Gastrocnemius medialis (tissue), 4 donors: Measurements from ENCODE around the gene NKX1-1. TPM values are rescaled to one million over a fixed set of nuclear protein-coding genes. Genes with fewer than 3 reads are reported as not detected.

Source experiments
- ATAC-seq, 2 donors: fragments of 150-250 bp; one replicate each; pipeline ENCODE4 v1.9.1; 2016
- DNase-seq, 2 donors: peaks; one replicate each; pipeline ENCODE4 v3.0.0-alpha.2; 2019
- H3K27ac ChIP-seq, 4 donors: fragments of 200-600 bp; sonication (generic); 1 replicate in 1 of 4; 2 replicates in 3 of 4; pipeline ENCODE4 v1.5.1; 2016 to 2018; ENCODE audit warnings: mild to moderate bottlenecking in 2 of 4, moderate library complexity in 1 of 4
- H3K27me3 ChIP-seq, 3 donors: fragments of 200-600 bp; sonication (generic) in 2 of 3; 1 replicate in 1 of 3; 2 replicates in 2 of 3; pipeline versions ENCODE4 v1.5.1 to v1.6.0; 2016 to 2019; ENCODE audit warnings: mild to moderate bottlenecking in 1 of 3, moderate library complexity in 1 of 3
- H3K36me3 ChIP-seq, 2 donors: fragments of 200-600 bp; sonication (generic) in 1 of 2; one replicate each; pipeline ENCODE4 v1.5.1; 2017 to 2018
- H3K4me1 ChIP-seq, 2 donors: fragments of 200-600 bp; sonication (generic) in 1 of 2; one replicate each; pipeline ENCODE4 v1.5.1; 2016 to 2017; ENCODE audit warnings: mild to moderate bottlenecking in 2 of 2
- H3K4me3 ChIP-seq, 4 donors: fragments of 200-600 bp; sonication (generic) in 3 of 4; 1 replicate in 1 of 4; 2 replicates in 3 of 4; pipeline ENCODE4 v1.5.1; 2016 to 2019; ENCODE audit warnings: mild to moderate bottlenecking in 2 of 4
- H3K9me3 ChIP-seq, 3 donors: fragments of 200-600 bp; sonication (generic) in 2 of 3; 1 replicate in 1 of 3; 2 replicates in 2 of 3; pipeline ENCODE4 v1.5.1; 2016 to 2019
- CTCF ChIP-seq, 5 experiments: fragments of 450-650 bp in 3 of 5; fragments of 200-600 bp in 2 of 5; sonication (generic) in 2 of 5; IDR thresholded peaks in 4 of 5; conservative IDR thresholded peaks in 1 of 5; 1 replicate in 4 of 5; 2 replicates in 1 of 5; pipeline ENCODE4 v1.5.1; 2016 to 2019; ENCODE audit warnings: antibody characterized with exemption in 5 of 5, mild to moderate bottlenecking in 3 of 5, moderate library complexity in 3 of 5
- POLR2A ChIP-seq, 2 donors: fragments of 450-650 bp; IDR thresholded peaks; one replicate each; pipeline ENCODE4 v1.6.1; 2017; ENCODE audit warnings: antibody characterized with exemption in 2 of 2, mild to moderate bottlenecking in 2 of 2, moderate library complexity in 2 of 2
- in situ Hi-C, 4 donors: fragments of 200-750 bp; cut with MboI; loops; one replicate each; pipeline versions ENCODE4 v1.15.0 to v1.8.0; 2017; ENCODE audit warnings: low sequenced_read_pairs in 4 of 4
- intact Hi-C: fragments of 100-400 bp; cut with DNase I; formaldehyde crosslinking; loops from one replicate; pipeline ENCODE4 v1.15.1; 2023; ENCODE audit warnings: low total_unique reads
- total RNA-seq, 4 donors: library from RNA; depleted of rRNA; stranded (reverse); fragments of >200 nt; gene quantifications; one replicate each; pipeline versions ENCODE4 v1.1.0 to v1.2.3, GENCODE V29; 2016

Gene NKX1-1
- total RNA-seq, 4 donors from 2014 or later = not detected

- Histone ChIP-seq H3K4me1 (no peaks in the 10 kb centered on the region), H3K36me3 (no peaks in the 10 kb centered on the region), H3K27ac (no peak overlapping the region), H3K4me3 (no peak overlapping the region), H3K27me3 (peaks cover 81 to 93% (median 89%) of the 10 kb centered on the region in 3 donors), H3K9me3 (no peaks in the 10 kb centered on the region)
- intact Hi-C loops = no loop called here
- DNase-seq = no peak
- in situ Hi-C loops = no loop called here
- no peak for ATAC-seq
- no peak for TF ChIP-seq POLR2A (IDR thresholded peaks at IDR 0.05)
- no peak for TF ChIP-seq CTCF (IDR thresholded peaks at IDR 0.05 in 4 of 5, conservative IDR thresholded peaks at IDR 0.05 in 1 of 5)
Observed at GRCh38 chr4:1411436-1412375, 5.5 kb upstream of the NKX1-1 start.

- ATAC-seq = no peak
- Histone ChIP-seq H3K27ac (no peak overlapping the region), H3K4me1 (no peaks in the 10 kb centered on the region), H3K4me3 (no peak overlapping the region), H3K9me3 (no peaks in the 10 kb centered on the region), H3K27me3 (peaks cover 78 to 87% (median 84%) of the 10 kb centered on the region in 3 donors), H3K36me3 (no peaks in the 10 kb centered on the region)
- intact Hi-C loops (no loop called here), in situ Hi-C loops (no loop called here)
- no peak for DNase-seq
- no peak for TF ChIP-seq POLR2A (IDR thresholded peaks at IDR 0.05)
Observed at GRCh38 chr4:1410491-1411325, 4.5 kb upstream of the NKX1-1 start.

- ATAC-seq (no peak), DNase-seq (no peak)
- no peak overlapping the region for H3K4me3 ChIP-seq
- peaks cover 79 to 87% (median 84%) of the 10 kb centered on the region in 3 donors for H3K27me3 ChIP-seq
- H3K36me3 ChIP-seq = no peaks in the 10 kb centered on the region
- no peak overlapping the region for H3K27ac ChIP-seq
- no peak for TF ChIP-seq CTCF (IDR thresholded peaks at IDR 0.05 in 4 of 5, conservative IDR thresholded peaks at IDR 0.05 in 1 of 5)
- TF ChIP-seq POLR2A (IDR thresholded peaks at IDR 0.05) = no peak
- in situ Hi-C loops (no loop called here), intact Hi-C loops (no loop called here)
- H3K9me3 ChIP-seq = no peaks in the 10 kb centered on the region
- H3K4me1 ChIP-seq = peaks cover 0 to 6% of the 10 kb centered on the region in 2 donors
Observed at GRCh38 chr4:1409491-1410425, 3.5 kb upstream of the NKX1-1 start.

GRCh38 chr4:1409079-1409478, 2.8 kb upstream of the NKX1-1 start:
- ATAC-seq = no peak
- TF ChIP-seq POLR2A (IDR thresholded peaks at IDR 0.05) (no peak), CTCF (IDR thresholded peaks at IDR 0.05 in 4 of 5, conservative IDR thresholded peaks at IDR 0.05 in 1 of 5) (no peak)
- peaks cover 0 to 6% of the 10 kb centered on the region in 2 donors for H3K4me1 ChIP-seq

More at GRCh38 chr4:1409079-1409478, 2.8 kb upstream of the NKX1-1 start:
- H3K4me3 ChIP-seq = no peak overlapping the region
- DNase-seq = no peak
- intact Hi-C loops (no loop called here), in situ Hi-C loops (no loop called here)
- H3K27ac ChIP-seq = no peak overlapping the region
- H3K36me3 ChIP-seq = no peaks in the 10 kb centered on the region
- H3K9me3 ChIP-seq = no peaks in the 10 kb centered on the region
- peaks cover 86 to 93% (median 88%) of the 10 kb centered on the region in 3 donors for H3K27me3 ChIP-seq
